Cardiac fibroblast (primary cell): Measurements from ENCODE around the gene LTBP1.
A peak's percentile ranks its signal among the peaks of the same experiment; 100 is the strongest.

Experiments
- DNase-seq, 2 donors: peaks; one replicate each; pipeline versions ENCODE4 v3.0.0 to v3.0.0-alpha.2; 2010; ENCODE audit warnings: low read depth in 2 of 2
- H3K4me3 ChIP-seq, 2 donors: replicated peaks in 1 of 2; 1 replicate in 1 of 2; 2 replicates in 1 of 2; pipeline ENCODE4 v1.5.1; 2011; ENCODE audit warnings: low read depth in 2 of 2, low read length in 2 of 2, mild to moderate bottlenecking in 2 of 2, moderate library complexity in 1 of 2
- CTCF ChIP-seq: IDR thresholded peaks from one replicate; pipeline ENCODE4 v1.5.1; 2011; ENCODE audit warnings: low read depth, mild to moderate bottlenecking, low read length, inconsistent platforms

LTBP1 gene

DNA sequence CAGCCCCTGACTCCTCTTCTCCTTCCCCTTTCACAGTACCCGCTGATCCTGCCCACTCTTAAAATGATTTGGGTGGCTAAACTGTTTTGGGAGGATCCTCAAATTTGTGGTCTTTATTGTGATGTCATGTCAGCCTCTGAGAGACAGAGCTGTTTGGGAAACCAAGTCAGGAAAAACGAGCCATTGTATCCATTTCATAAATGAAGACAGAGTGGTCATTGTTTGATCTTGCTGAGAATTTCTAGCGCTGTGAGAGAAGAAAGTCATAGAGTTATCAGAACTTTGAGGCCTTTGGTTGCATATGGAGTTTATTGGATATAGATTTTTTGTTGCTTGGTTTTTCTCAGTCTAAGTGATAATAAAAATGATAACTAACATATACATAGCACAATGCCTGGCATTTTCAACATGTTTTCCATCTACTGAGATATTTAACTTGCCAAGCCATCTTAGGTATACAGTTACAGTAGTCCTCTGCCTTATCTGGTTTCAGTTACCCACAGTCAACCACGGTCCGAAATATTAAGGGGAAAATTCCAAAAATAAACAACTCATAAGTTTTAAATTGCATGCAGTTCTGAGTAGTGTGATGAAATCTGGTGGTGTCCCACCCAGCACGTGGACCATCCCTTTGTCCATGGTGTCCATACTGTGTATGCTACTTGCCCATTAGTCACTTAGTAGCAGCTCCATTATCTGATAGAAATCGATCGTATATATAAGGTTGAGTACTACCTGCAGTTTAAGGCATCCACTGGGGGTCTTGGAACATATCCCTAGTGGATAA lies 424.7 kb downstream of the LTBP1 start:
- TF ChIP-seq CTCF: no peak
- no peak for DNase-seq
- H3K4me3 ChIP-seq: no peak overlapping the region

DNA sequence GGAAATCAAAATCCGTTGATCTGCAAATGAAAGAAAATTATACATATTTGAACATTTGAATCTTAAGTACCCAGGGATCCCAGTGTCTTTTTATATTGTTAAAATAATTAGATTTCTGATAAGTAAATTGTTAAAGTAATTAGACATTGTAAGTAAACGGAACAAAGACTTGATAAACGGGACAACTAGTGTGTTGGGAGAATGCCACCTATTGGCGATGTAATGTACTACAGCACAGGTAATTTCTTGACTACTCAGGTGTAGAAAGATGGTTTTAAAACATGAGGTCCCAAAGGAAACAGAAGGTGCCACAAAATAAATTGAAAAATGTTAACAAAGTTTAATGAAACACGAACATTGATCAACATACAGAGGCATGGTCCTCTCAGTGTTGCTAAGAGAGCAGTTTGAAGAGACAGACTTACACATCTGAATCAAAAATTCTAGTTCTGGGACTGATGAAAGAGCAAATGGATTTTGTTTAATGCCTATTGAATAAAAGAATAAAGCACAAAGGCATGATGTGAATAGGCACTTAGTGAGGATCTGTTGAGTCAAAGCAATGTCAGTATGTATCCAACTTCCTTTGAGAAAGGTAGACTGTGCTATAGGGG lies 426.3 kb downstream of the LTBP1 start:
- DNase-seq: peak; percentile 47 to 58
- H3K4me3 ChIP-seq: no peak overlapping the region
- TF ChIP-seq CTCF: peak; percentile 68

DNA sequence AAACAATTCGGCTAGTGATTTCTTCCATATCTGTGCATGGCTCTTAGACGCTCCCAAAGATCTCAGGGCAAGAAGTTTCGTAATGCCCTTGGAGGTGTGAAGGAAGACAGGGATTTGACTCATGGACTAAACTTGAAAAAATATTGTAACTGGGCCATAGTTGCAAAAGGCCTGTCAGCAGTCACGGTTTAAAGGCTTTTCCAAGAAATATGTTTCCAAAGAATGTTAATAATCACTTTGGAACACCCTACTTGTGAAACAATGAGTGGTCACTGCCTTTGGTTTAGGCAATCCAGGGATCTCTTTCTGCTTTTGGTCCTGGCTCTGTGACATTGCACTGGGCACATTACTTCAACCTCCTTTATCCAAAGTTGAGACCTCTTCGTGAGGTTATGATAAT lies 427.2 kb downstream of the LTBP1 start:
- H3K4me3 ChIP-seq: no peak overlapping the region
- peak; percentile 90 to 91 for DNase-seq
- TF ChIP-seq CTCF: no peak

GRCh38 chr2:33375054-33375453 lies 428.3 kb downstream of the LTBP1 start:
- H3K4me3 ChIP-seq: no peak overlapping the region
- TF ChIP-seq CTCF: no peak
- DNase-seq: peak; percentile 45 to 85

DNA sequence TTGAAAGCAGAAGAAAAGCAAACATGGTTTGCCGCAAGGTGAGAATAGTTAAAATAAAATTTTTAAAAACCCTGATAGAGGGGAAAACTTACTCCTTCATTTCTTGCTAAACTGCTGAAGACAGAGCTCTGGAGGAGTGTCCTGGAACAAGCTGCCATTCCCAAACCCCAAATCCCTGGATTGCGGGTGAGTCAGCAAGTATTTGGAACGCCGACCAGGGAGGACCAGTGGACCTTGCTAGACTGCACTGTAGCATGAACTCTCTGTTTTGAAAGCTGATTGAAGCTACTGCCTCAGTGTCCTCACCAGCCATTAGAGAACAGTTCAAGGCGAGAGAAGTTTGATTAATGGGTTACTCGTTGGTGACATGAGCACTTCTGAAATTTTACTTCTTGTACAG lies 430.3 kb downstream of the LTBP1 start:
- DNase-seq: peak in 1 of 2 donors; percentile 44
- no peak overlapping the region for H3K4me3 ChIP-seq

DNA sequence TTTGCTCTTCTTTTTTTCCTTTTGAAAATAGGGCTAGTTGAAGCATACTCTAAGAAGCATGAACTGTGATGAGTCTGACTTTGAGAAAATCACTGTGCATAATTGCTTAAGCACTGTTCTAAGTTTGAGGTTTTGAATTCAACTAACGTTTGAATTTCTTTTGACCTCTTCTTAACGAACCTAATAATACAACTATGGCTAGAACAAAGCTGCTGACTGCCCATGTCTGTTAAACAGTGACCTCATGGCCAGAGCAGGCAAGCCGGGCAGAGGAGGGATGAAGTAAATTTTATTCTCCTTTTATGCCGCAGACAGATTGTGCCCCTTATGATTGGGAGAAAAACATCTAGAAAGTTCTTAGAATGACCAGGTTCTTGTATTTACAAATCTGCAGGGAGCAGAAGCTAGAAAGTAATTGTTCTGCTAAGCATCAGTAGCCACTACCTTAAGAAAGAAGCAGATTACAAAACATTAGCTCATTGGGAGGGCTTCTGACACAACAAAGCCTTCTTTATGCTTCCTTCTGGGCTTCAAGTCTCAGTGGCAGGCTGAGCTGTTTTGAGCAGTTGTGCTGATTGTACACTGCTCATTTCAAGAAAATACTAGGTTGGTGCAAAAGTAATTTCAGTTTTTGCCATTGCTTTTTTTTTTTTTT lies 431.9 kb downstream of the LTBP1 start:
- no peak overlapping the region for H3K4me3 ChIP-seq
- no peak for TF ChIP-seq CTCF
- peak; percentile 68 to 70 for DNase-seq

More for the DNA sequence above, 430.3 kb downstream of the LTBP1 start:
- no peak for TF ChIP-seq CTCF
